DLD1 (cell line): Measurements from ENCODE around the gene CERKL.

Source experiments
- in situ Hi-C: cut with HindIII; loops from 2 replicates; pipeline ENCODE4 v1.10.0; 2017; ENCODE audit warnings: low sequenced_read_pairs

CERKL gene

GRCh38 chr2:181628590-181629585, 28.0 kb downstream of the CERKL start:
- in situ Hi-C loops, result no loop called here

- in situ Hi-C loops, result no loop called here
Observed at GRCh38 chr2:181627545-181627944, 29.4 kb downstream of the CERKL start.

- in situ Hi-C loops, result no loop called here
Observed at GRCh38 chr2:181626671-181627070, 30.2 kb downstream of the CERKL start.

DNA sequence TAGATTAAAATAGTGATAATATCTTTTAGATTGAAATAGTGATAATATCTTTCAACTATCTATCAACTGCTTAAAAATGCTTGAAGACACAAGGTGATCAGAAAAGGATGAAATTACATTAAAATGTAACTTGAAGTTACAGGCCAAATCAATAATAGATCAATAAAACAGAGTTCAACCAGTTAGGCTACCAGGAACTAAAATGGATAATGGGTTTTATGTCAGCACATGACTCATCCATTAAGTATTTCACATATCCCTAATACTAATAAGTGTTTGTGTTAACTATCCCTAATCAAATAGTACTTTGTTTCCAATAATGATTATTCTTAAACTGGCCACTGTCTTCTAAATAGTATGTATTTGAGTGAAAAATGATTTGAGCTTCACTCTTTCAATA, 33.7 kb downstream of the CERKL start:
- in situ Hi-C loops, result no loop called here

- in situ Hi-C loops, result no loop called here
Observed at GRCh38 chr2:181621779-181622490, 35.0 kb downstream of the CERKL start.

GRCh38 chr2:181619516-181619915, 37.4 kb downstream of the CERKL start:
- in situ Hi-C loops, result no loop called here

GRCh38 chr2:181616715-181617114, 40.2 kb downstream of the CERKL start:
- in situ Hi-C loops, result no loop called here

GRCh38 chr2:181614874-181615638, 41.8 kb downstream of the CERKL start:
- in situ Hi-C loops, result no loop called here

DNA sequence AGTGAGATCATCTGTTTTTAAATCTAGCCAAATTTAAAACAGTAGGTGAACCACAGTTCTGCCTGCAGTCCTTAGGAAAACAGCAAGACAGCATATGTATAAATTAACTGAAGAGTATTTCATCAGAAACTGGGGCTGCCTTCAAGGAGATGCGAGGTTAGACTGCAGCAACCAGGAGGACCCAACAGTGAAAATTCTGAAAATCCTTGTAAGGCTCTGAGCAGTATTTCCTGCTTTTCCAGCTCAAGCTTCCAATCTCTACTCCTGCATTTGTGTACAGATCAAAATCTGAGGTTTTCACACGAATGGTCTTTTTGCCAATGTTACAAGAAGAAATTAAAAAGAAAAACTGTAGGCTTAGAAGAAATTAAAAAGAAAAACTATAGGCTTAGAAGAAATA, 43.7 kb downstream of the CERKL start:
- in situ Hi-C loops, result no loop called here

GRCh38 chr2:181607629-181608590, 49.0 kb downstream of the CERKL start:
- in situ Hi-C loops, result no loop called here

DNA sequence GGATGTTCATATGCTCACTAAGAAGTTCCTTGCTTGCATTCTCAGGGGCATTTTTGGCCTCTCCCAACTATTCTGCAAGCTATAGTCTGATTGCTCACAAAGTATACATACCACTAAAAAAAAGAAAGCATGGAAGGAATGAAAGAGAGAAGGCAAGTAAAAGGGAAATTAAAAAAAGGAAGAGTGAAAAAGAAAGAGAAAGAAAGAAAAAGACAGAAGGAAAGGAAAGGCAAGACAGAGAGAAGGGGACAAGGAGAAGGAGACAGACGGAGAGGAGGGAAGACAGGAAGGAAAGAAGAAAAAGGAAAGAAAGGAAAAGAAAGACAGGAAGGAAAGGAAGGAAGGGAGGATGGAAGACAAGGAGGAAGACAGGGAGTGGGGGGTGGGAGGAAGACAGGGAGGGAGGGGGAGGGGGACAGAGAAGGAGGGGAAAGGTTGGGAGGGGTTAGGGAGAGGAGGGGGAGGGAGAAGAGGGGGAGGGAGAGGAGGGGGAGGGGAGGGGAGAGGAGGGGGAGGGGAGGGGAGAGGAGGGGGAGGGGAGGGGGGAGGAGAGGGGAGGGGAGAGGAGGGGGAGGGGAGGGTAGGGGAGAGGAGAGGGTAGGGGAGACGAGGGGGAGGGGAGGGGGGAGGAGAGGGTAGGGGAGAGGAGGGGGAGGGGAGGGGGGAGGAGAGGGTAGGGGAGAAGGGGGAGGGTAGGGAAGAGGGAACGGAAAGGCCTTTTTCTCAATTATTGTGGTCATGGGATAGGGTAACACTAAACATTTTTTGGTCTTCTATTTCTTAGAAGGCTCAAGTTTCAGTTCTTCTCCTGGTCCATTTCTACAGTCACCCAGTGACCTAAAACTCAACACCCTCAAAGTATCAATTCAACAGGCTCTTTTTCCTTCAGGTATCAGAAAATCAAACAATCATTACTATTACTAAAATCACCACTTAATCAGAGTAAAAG, 50.7 kb downstream of the CERKL start:
- in situ Hi-C loops, result no loop called here

DNA sequence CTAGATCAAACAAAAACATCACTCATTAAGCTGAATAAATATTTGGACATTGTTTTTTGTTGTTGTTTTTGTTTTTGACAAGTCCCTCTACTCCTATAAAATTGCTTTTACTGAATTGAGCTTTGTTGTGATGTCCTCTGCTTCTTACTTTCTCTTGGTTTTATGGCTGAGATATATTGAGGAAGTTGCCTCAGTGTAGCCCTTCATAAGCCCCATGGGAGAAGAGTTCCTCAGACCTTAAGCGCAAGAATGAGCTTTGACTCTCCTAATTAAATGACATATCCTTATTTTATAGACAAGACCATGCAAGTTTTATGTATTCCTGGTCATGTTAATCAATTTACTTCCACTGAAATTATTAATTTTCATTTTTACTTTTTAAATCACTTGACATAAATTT, 54.9 kb downstream of the CERKL start:
- in situ Hi-C loops, result no loop called here

- in situ Hi-C loops, result no loop called here
Observed at GRCh38 chr2:181596556-181596955, 60.3 kb downstream of the CERKL start.

- in situ Hi-C loops, result no loop called here
Observed at GRCh38 chr2:181594322-181594721, 62.6 kb downstream of the CERKL start.

DNA sequence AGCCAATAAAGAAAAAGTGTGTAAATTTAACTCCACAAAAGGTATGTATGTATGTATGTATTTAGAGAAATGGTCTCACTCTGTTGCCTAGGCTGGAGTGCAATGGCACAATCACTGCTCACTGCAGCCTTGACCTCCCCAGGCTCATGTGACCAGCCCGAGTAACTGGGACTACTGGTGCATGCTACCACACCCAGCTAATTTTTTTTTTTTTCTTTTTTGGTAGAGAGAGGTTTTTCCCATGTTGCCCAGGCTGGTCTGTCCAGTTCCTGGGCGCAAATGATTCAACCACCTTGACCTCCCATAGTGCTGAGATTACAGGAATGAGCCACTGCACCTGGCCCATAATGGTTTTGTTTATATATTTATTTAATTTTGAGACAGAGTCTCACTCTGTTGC, 67.1 kb downstream of the CERKL start:
- in situ Hi-C loops, result no loop called here

DNA sequence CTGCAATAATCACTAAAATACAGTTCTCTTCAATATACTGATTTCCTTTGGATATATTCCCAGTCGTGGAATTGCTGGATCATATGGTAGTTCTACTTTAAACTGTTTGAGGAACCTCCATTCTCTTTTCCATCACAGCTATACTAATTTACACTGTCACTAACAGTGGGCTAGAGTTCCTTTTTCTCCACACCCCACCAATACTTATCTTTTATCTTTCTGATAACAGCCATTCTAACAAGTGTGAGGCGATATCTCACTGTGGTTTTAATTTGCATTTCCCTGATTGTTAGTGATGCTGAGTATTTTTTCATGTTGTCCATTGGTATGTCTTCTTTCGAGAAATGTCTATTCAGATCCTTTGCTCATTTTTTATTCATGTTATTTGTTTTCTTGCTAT, 68.4 kb downstream of the CERKL start:
- in situ Hi-C loops, result no loop called here

- in situ Hi-C loops, result no loop called here
Observed at GRCh38 chr2:181586569-181587081, 70.3 kb downstream of the CERKL start.

DNA sequence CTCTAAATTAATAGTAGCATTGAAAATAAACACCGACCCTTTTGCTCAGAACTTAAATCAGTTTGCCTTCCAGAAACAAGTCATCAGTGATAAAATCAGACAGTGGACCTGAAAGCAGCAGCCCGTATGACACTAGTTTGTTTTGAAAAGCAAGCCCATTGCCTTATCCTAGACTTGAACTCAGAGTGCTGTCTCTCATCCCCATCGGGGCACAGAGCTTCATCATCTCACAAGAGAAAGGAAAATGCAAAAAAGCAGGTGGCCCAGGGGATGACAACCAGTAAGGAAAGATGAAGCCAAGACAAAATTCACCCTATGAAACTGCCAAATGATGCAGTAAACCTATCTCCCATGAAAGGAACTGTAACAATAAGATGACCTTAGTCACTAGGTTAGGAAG, 71.2 kb downstream of the CERKL start:
- in situ Hi-C loops, result no loop called here

- in situ Hi-C loops, result no loop called here
Observed at GRCh38 chr2:181581534-181581933, 75.4 kb downstream of the CERKL start.
